D721Med (cell line): Measurements from ENCODE around the gene AOC1.
"Not testable (repeated sequence)": the region's sequence is repeated elsewhere in the genome, so short reads cannot be mapped to it uniquely, and the experiment has no call there.

Source experiments
- DNase-seq: peaks from one replicate; pipeline ENCODE4 v3.0.0; 2011; ENCODE audit warnings: low spot score; ENCODE audit not compliant: insufficient read length
- FAIRE-seq: peaks from 2 replicates; lab custom pipeline; 2011; peaks lifted over from hg19 to GRCh38; lab: Jason Lieb, UNC
- CTCF ChIP-seq: IDR thresholded peaks from 2 replicates; pipeline ENCODE4 v1.5.1; 2012; ENCODE audit warnings: mild to moderate bottlenecking, control low read depth; ENCODE audit not compliant: insufficient read depth; ENCODE audit errors: missing control alignments

Gene AOC1

GRCh38 chr7:150852371-150852905, at the start of gene AOC1:
Gene AOC1 (plus strand): TSS chr7:150852517. CDS start chr7:150856471, 3,954 bp downstream.
- FAIRE-seq: no peak
- no peak for DNase-seq
- TF ChIP-seq CTCF: no peak

GRCh38 chr7:150803161-150803860, 49.0 kb upstream of the AOC1 start:
- no peak for TF ChIP-seq CTCF
- no peak for DNase-seq
- FAIRE-seq: no peak

- DNase-seq (no peak), FAIRE-seq (no peak)
- TF ChIP-seq CTCF: no peak
These were observed 47.5 kb upstream of the AOC1 start for GRCh38 chr7:150804802-150805201.

GRCh38 chr7:150805864-150806263, 46.5 kb upstream of the AOC1 start:
- DNase-seq: no peak
- TF ChIP-seq CTCF: no peak
- FAIRE-seq: no peak

GRCh38 chr7:150806454-150806853, 45.9 kb upstream of the AOC1 start:
- TF ChIP-seq CTCF: no peak
- FAIRE-seq: no peak

GRCh38 chr7:150806863-150807262, 45.5 kb upstream of the AOC1 start:
- DNase-seq (no peak), FAIRE-seq (no peak)
- TF ChIP-seq CTCF: peak; percentile 39

More at GRCh38 chr7:150806454-150806853, 45.9 kb upstream of the AOC1 start:
- no peak for DNase-seq

- DNase-seq, FAIRE-seq: not testable (repeated sequence)
These were observed 44.5 kb upstream of the AOC1 start for GRCh38 chr7:150807616-150808438.
